MM.1S (cell line): ENCODE results near the gene SLC7A6.

Source experiments
- EZH2 ChIP-seq: fragments of 300-600 bp; sonication (generic); optimal IDR thresholded peaks from 2 replicates; pipeline ENCODE3; 2017; ENCODE audit warnings: low read depth, mild to moderate bottlenecking, antibody characterized with exemption, low read length, mixed read lengths
- TF ChIP-seq, protein P1 (sequence below): fragments of 300-600 bp; sonication (generic); IDR thresholded peaks from 2 replicates; pipeline ENCODE4 v1.5.1; 2016; ENCODE audit warnings: antibody characterized with exemption, low read length, mixed read lengths

DNA sequence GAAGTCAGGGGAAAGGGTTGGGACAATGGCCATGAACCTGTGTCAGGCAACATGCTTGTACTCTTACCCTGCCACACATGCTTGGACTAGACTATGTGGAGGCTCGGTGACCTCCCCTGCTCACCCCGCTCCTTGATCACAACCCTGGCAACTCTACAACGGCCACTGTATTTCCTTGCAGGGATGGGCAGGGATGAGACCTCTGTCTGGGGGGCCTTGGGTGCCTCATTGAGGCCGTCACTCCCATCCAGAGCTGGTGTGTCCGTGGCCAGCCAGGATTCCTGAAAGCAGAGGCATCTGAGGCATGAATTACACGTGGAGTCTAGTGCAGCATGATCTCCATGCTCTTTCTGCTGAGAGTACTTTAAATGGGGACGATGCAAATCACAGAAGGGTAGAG, 18.2 kb upstream of the SLC7A6 start:
- TF ChIP-seq, protein P1, sequence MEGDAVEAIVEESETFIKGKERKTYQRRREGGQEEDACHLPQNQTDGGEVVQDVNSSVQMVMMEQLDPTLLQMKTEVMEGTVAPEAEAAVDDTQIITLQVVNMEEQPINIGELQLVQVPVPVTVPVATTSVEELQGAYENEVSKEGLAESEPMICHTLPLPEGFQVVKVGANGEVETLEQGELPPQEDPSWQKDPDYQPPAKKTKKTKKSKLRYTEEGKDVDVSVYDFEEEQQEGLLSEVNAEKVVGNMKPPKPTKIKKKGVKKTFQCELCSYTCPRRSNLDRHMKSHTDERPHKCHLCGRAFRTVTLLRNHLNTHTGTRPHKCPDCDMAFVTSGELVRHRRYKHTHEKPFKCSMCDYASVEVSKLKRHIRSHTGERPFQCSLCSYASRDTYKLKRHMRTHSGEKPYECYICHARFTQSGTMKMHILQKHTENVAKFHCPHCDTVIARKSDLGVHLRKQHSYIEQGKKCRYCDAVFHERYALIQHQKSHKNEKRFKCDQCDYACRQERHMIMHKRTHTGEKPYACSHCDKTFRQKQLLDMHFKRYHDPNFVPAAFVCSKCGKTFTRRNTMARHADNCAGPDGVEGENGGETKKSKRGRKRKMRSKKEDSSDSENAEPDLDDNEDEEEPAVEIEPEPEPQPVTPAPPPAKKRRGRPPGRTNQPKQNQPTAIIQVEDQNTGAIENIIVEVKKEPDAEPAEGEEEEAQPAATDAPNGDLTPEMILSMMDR = no peak
- no peak for TF ChIP-seq EZH2
